Endometrium (tissue), 2 donors: ENCODE measurements around the gene CASS4.

Source experiments
- FAIRE-seq: peaks from 2 replicates; lab custom pipeline; 2012; peaks lifted over from hg19 to GRCh38; lab: Jason Lieb, UNC
- donor health status: control.
- donor health status: control.

Gene CASS4

DNA sequence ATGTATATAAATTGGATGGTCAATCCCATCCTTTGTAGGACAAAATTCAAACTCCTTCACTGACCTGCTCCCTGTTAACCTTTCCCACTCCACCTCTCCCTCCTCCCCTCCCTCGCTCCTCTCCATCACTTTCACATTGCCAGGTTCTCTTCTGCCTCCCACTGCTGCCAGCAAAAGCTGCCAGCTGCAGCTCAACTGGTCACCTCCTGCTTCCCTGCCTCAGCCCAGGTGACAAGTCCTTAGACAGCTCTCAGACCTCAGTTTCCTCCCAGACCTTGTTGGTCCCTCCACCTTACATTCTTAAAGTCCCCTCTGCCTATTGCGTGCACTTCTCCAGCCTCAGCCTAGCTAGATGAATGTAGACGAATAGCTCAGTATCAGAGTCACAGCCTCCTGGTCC is 33.1 kb downstream of the CASS4 start:
- no peak for FAIRE-seq

DNA sequence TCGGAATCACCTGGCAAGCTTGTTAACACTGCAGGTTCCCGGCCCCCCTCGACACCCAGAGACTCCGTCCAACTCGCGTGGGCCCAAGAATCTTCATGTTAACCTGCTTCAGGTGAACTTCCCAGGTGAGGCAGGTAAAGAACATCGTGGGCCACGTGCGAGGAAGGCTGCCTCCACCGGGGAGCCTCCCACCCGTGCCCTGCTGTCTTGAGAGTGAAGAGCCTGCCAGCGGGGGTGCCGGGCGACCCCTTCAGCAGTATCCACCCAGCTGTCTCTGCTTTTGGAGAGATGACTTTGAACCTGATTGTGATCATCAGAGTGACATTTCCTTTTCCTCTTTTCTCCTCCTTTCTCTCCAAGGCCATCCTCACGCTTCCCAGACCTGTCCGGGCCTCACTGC is 33.5 kb downstream of the CASS4 start:
- FAIRE-seq = no peak

DNA sequence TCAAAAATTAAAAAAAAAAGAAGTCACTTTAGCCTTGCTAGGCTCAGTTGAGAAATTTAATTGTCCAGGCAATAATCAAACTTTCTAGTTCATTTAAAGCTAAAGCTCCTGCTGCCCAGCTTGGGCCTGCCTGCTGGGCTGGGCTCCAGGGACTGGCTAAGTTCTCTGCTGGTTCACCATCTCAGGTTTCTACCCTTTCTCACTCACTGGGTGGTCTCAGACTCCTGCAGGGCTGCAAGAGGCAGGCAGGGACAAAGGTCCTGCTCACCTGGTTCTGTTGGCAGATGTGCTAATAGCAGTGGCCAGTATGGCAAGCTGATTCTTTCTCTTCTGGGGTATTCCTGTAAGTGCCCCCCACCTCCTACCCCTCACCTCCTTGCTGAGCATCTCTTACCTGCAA is 35.2 kb downstream of the CASS4 start:
- no peak for FAIRE-seq

DNA sequence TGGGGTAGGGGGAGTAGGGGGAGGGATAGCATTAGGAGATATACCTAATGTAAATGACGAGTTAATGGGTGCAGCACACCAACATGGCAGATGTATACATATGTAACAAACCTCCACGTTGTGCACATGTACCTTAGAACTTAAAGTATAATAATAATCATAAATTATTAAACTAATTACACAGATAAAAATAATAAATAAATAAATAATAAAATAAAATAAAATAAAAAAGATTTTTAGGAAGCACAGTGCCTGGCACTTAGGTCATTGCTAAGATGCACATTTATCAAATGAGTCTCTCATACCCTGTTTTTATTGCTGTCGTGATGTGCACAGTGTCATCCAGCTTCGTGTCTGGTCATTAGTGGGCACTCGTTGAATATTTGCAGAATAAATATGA is 37.4 kb downstream of the CASS4 start:
- no peak for FAIRE-seq

DNA sequence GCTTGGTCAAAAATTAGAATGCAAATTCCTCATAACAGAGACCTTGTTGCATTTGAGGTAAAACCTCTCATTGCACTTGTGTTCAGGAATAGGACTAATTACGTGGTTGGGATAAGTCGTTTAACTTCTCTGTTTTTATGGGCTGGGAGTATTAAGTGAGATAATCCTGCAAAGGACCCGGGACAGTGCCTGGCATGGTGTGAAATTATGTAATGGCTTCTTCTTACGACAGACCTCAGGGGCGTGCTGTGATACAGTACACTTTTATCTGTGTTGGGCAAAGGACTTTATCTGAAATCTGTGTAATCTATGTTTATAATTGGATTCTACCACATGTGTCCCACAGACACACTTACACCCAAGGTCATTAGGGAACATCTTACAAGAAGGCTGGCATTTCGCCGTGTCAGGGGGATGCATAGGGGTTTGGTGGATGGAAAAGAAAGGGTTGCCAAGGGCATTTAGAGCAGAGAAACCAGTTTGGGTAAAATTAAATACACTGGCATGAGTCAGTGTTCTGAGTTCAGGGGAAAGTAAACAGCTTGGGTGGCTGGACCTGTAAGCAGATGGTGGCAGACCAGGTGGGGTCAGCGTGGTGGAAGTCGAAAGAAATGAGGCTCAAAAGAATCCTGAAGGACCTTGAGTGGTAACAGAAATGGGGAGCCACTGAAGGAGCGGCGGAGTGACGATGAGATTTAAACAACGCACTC is 39.2 kb downstream of the CASS4 start:
- FAIRE-seq = no peak

DNA sequence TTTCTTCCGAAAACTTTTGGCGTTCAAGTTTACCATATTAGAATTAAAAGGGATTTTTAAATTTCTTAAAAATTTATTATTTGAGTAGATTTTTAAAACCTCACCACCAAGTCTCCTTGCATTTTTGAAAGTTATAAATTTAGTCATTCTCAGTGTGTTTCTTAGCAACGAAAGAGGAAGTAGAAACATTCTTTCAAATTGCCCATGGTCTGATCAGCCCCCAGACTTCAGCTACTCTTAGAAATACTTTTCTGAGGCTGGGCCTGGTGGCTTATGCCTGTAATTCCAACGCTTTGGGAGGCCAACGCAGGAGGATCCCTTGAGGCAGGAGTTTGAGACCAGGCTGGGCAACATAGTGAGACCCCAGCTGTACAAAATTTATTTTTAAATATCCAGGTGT is 41.3 kb downstream of the CASS4 start:
- FAIRE-seq = no peak

DNA sequence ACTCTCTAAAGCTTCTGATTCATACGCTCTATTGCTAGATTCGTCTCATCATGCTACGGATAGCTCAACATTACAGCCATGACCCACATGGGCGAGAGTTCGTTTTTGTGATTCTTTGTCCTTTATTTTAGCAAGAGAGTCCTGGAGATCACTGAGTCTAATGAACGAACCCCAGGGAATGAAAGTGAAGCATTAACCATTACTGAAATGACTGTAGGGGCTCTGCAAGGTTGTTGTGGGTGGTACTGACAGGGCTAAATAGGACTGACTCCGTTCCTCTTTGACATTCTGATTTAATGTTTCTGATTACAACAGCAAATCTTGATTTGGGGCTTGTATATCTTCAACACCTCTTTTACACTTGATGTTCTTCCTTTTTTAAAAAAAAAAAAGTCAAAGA is 42.7 kb downstream of the CASS4 start:
- no peak for FAIRE-seq

DNA sequence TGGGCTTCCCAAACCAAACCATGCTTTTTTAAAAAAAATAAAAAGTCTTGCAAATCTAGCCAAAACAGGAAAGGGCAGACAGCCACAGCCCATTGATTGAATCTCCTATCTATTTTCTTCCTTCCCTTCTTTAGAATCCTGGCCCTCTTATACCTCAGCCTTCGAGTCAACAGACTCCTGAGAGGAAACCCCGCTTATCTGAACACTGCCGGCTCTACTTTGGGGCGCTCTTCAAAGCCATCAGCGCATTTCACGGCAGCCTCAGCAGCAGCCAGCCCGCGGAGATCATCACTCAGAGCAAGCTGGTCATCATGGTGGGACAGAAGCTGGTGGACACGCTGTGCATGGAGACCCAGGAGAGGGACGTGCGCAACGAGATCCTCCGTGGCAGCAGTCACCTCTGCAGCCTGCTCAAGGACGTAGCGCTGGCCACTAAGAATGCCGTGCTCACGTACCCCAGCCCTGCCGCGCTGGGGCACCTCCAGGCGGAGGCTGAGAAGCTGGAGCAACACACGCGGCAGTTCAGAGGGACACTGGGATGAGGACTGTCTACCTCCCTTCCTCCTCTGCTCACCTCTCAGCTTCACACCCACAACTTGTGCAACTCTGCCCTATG is 46.3 kb downstream of the CASS4 start:
- no peak for FAIRE-seq

DNA sequence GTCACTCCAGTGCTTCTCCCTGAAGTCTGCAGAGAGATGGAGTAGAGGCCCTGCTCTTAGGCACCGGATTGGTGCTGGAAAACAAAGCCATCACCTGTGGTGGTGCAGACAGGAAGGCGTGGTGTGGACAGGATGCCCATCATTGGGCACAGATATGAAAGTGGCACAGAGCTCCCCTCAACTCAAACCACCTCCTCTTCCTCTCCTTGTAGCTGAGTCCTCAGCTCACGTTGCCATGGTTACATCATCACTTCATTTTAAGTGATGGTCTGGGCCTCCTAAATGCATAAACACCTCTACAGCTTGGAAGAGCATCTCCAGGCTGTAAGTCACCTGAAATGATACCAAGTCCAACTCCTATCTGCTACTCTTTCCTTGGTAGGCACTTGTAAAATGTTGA is 48.4 kb downstream of the CASS4 start:
- FAIRE-seq = no peak

DNA sequence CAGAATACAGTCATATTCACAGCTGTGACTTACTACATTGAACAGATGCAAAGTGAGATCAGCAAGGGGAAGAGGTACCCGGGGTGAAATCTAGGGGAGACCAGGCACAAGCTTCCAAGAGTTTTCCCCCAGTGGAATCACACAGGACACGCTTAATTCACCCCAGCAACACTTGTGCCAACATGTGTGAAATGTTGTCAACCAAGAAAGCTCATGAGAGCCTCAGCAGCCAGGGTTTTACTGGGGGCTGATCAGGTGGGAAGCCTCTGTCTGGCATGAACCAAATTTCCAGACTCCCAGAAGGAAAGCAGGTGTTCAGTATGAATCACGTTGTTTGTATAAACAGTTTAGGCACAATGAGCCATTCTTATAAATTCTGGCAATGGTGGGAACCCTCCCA is 49.5 kb downstream of the CASS4 start:
- FAIRE-seq = no peak

DNA sequence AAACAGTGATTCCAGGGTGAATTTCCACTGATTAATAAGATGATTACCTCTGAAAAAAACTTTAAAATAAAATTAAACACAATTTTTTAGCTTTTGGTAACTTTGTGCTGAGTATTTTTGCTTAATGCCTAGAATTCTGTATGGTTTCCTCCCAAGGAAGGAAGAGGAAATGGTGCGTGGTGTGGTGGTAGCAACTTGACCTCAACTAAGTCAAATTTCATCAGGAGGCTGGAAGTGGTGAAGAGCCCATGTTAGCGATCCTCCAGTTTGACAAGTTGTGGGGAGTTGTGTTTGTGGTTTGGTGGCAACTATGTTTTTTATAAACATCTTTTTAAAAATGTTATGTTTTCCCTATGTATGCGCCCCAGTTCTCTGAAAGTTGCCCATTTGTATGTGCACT is 51.4 kb downstream of the CASS4 start:
- FAIRE-seq = no peak

DNA sequence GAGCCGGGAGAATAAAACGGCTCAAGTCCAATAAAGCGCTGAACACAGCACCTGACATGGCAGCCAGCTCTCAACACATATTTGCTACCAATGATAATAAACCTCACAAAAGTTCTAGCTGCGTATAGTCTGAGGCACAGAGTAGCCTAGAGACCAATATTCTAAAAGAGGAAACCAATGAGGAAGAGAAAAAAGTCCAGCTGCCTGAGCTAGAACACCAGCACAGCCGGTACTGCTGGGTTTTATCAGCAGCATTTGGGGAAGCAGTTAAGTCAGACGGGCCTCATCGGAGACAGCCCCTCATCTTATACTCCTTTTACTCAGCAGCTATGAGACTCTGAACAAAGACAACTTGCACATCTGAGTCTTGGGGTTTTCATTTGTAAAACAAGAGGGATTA is 53.9 kb downstream of the CASS4 start:
- no peak for FAIRE-seq

DNA sequence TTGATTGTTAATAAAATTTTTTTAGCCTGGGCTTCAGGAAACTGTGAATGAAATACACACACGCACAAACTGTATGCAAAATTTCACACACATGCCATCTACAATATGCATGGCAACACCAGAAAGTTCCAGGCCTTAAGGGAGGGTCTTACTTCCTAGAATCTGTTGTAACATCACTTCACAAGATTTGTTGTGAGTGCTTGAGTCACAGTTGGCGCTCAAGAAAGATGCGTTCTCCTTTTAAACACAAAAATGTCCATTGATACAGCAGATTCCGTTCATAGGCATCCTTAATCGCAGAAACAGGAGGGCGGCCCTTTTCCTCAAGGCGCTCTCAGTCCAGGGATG is 55.9 kb downstream of the CASS4 start:
- FAIRE-seq = no peak

DNA sequence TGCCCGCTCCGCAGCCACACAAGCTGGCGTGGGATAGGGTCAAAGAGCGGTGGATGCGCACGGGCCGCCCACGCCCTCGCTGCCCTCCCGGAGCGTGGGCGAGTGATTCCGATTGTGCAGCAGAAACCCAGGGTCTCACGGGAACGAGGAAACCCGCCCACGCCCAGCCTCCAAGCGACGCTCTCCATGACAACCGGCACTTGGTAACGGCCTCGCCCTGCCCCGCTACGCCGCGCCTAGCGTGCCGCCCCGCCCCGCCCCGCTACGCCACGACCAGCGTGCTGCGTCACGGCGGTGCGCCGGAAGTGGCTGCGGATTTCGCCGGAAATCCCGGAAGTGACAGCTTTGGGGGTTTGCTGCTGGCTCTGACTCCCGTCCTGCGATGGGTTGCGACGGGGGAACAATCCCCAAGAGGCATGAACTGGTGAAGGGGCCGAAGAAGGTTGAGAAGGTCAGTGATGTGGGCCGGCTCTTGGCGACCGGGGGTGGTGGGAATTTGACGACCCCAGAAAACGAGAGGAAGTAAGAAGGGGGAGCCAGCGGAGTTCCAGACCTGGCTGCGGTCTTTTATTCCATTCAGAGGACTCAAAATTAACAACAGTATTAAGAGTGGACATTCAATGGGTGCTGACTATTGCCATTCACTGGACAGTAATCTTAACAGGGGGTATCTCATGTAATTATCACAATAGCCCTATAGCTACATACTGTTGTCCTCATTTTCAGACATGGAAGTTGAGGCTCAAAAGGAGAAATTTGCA is 56.4 kb downstream of the CASS4 start, which contains the start of gene RTF2:
TSS of gene RTF2 (plus strand) at position 312 of the 761 bp plus-strand sequence. CDS start at position 383, 71 bp downstream.
- no peak for FAIRE-seq

DNA sequence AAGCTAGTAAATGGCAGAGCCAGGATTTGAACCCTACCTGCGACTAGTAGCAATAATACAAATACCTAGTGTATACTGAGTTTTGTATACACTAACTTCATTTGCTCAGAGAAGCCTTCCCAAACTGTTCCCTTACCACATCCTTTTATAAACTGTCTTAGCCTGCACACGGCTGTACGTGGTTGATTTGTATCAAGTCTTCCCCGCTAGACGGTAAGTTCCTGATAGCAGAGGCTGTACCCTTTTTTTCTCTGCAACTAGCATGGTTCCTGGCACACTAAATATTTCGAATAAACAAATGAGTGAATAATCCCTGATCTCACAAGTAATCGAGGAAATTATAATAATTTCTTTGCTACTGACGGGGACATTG is 57.0 kb downstream of the CASS4 start:
- no peak for FAIRE-seq

DNA sequence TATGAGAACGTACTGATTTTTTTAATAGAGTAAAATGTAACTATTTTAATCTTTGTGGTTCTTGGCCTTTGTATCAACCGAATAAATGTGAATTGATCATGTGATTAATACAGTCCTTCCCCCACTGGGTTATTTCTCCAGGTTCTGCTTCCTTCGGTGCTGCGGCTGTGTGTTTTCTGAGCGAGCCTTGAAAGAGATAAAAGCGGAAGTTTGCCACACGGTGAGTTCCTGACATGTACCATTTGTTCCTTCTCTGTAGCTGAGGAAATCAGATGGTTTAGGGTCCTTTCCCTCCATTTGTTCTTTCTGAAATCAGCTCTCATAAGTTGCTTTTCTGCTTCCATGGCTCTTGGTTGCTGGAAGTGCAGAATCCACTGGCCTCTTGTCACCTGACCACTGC is 71.9 kb downstream of the CASS4 start:
- no peak for FAIRE-seq

DNA sequence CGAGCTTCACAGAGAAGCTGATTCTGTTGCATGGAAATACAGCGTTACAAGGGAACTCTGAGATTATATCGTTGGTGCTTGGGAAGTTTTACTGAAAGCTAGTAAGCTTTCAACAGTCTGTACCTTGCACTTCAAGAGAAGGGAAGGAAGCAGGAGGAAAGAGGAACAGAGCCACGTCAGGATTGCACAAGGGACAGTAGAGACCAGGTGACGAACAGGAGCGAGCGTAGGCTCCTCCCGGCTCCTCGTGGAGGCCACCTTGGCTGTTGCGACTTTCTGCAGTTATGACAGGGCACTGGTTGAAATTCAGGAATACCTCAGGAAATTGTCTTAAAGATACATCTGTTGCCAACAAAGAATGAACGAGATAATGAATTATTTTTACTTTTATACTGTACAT is 75.2 kb downstream of the CASS4 start:
- FAIRE-seq = no peak

DNA sequence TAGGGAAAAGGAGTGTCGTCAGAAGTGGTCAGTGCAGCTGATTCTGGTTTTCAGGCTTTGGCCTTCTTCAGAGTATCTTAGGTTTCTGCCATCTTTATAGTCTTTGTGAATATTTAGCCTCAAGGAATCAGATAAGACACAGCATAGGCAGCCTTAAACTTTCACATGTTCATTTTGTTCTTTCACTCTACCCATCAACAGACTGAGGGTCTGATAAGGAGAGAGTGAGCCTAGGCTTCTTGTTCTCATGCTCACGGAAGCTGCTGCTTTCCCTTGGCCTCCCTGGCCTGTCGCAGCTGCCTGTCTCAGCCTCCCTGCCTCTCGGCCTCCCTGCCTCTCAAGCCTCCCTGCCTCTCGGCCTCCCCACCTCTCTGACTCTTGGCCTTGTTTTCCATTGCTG is 76.5 kb downstream of the CASS4 start:
- FAIRE-seq = no peak

DNA sequence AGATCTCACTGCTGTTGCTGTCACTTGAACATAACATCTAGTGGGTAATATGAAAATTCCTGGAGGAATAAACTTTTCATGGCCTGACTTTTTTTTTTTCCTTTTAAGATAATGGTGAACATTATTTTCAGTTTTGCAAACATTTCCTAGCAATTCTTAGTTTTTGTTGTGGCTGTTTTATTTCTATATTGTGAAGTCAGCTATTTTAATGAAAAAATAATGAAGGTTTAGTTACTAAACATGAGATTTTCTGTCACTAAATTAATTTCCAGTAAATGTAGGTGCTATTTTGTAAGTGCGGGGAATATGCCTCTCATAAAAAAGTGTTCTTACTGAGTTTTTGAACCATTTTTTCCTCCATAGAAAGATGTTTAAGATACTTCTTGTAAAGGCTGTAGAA is 89.1 kb downstream of the CASS4 start:
- no peak for FAIRE-seq

DNA sequence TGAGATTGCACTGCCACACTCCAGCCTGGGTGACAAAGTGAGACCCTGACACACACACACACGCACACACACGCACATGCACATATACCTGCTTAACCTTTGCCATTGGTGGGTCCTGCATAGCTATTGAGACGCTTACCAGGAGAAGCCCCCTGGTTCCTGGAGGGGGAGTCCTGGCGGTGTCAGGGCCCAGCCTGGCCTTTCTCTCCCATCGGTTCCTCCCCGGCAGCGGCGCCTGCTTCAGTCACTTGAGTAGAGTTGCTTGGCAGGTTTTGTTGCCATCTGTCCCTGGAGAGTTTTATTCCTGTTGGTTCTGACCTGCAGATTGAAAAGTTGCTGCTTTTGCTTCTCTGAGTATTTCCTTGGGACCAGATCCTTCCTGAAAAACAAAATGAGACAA is 91.9 kb downstream of the CASS4 start:
- FAIRE-seq = no peak

DNA sequence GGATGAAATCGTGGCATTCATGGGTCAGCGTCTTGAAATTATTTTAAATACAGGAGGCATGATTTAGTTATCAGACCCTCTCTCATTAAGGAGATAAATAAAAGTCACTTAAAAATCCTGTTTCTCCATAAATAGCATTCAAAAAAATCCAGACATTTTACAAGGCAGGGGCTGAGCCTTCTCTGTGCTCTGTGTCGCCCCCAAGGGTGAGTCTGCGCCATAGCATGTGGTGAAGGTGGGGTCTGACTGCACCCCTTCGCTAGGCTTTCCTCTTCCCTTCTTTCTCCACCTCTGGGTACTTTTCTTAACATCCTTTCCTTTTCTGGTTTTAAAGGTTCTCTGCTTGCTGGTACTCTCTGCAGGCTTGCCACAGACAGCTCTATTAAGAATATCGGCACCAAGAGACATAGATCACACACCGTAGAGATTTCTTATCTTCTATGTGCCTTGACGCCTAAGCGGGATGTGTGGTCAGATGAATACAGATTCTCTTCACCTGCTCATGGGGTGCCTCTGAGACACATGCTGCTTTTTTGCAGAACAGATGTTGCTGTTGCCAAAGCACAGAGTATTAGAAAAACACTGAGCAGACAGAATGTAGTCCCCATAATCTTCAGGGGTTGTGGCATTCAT is 92.4 kb downstream of the CASS4 start:
- FAIRE-seq = no peak

DNA sequence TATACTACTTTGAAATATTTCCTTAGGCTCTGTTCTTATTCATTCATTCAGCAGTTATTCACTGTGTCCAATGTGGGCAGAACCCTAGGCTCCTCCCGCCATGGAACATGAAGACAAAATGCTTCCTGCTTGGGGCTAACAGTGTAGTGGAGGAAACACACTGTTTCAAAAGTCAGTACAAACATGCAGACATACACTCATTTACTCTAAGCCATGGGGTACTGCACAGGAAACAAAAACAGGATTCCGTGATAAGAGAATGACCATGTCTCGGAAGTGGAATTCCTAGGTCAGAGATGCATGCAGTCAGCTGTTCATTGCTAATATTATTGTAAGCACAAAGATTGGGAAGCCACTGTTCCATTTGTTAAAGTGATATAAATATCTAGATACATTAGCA is 94.0 kb downstream of the CASS4 start:
- no peak for FAIRE-seq
